Activated CD8-positive, alpha-beta memory T cell treated with anti-CD3 and anti-CD28 coated beads, Interleukin-2, amount 10 ng/mL, durations not matched to agents 7 days and 5 days (primary cell): ENCODE results near the gene GRM4. TPM values are rescaled to one million over a fixed set of nuclear protein-coding genes. Genes with fewer than 3 reads are reported as not detected.
"Not testable (repeated sequence)": the region's sequence is repeated elsewhere in the genome, so short reads cannot be mapped to it uniquely, and the experiment has no call there.

Experiments
- ATAC-seq: fragments of 150-1000 bp; cut with Tn5 transposase; one replicate; pipeline ENCODE4 v1.10.0; 2021; ENCODE audit warnings: moderate library complexity
- CTCF ChIA-PET: fragments of 350-600 bp; sonication (Branson Sonifier 250); formaldehyde crosslinking; loops from one replicate; lab custom pipeline; 2021; ENCODE audit warnings: antibody characterized with exemption; lab: Charles Lee
- DNase-seq: peaks from one replicate; pipeline ENCODE4 v3.0.0-alpha.2; 2020
- H3K27ac Mint-ChIP-seq: one replicate; pipeline ENCODE4 v1.8.0; 2021; ENCODE audit warnings: mild to moderate bottlenecking, mixed read lengths
- H3K27me3 Mint-ChIP-seq: one replicate; pipeline ENCODE4 v1.8.0; 2021; ENCODE audit warnings: mixed read lengths
- H3K36me3 Mint-ChIP-seq: one replicate; pipeline ENCODE4 v1.8.0; 2021; ENCODE audit warnings: mild to moderate bottlenecking, mixed read lengths
- H3K4me1 Mint-ChIP-seq: one replicate; pipeline ENCODE4 v1.8.0; 2021; ENCODE audit warnings: mixed read lengths
- H3K4me3 Mint-ChIP-seq: one replicate; pipeline ENCODE4 v1.8.0; 2021; ENCODE audit warnings: mild to moderate bottlenecking, moderate library complexity, mixed read lengths
- H3K9me3 Mint-ChIP-seq: one replicate; pipeline ENCODE4 v1.8.0; 2022; ENCODE audit warnings: low read depth, mixed read lengths
- total RNA-seq, 2 experiments: library from RNA; stranded (reverse); gene quantifications; one replicate each; pipeline ENCODE4 v1.2.3, GENCODE V29; 2021

GRM4 gene
- total RNA-seq, 2 experiments from 2014 or later: not detected

- CTCF ChIA-PET: interaction anchor here (1.0 to 11.3 kb wide), 12 partner anchors 8 to 314 kb away, joined by 3 to 192 read pairs (median 4); partner anchors contain the start of gene UQCC2
- Mint-ChIP-seq H3K4me3 (no peak overlapping the region), H3K9me3 (no peaks in the 10 kb centered on the region), H3K4me1 (no peaks in the 10 kb centered on the region), H3K36me3 (no peaks in the 10 kb centered on the region), H3K27me3 (peaks cover 6% of the 10 kb centered on the region), H3K27ac (no peak overlapping the region)
- DNase-seq (no peak), ATAC-seq (no peak)
These were observed 120.6 kb downstream of the GRM4 start for GRCh38 chr6:34025112-34025807.

- Mint-ChIP-seq H3K27ac (no peak overlapping the region), H3K4me1 (no peaks in the 10 kb centered on the region), H3K4me3 (no peak overlapping the region), H3K27me3 (peaks cover 6% of the 10 kb centered on the region), H3K36me3 (no peaks in the 10 kb centered on the region), H3K9me3 (no peaks in the 10 kb centered on the region)
- ATAC-seq (no peak), DNase-seq (no peak)
- CTCF ChIA-PET: interaction anchor here (11.3 kb wide), 1 partner anchor 253 kb away, joined by 192 read pairs; no protein-coding TSS in a partner anchor
These were observed 123.0 kb downstream of the GRM4 start for GRCh38 chr6:34022873-34023255.

GRCh38 chr6:34022250-34022872 is 123.5 kb downstream of the GRM4 start:
- Mint-ChIP-seq H3K4me1 (no peaks in the 10 kb centered on the region), H3K27me3 (peaks cover 6% of the 10 kb centered on the region), H3K27ac (no peak overlapping the region), H3K36me3 (no peaks in the 10 kb centered on the region), H3K9me3 (no peaks in the 10 kb centered on the region), H3K4me3 (no peak overlapping the region)
- CTCF ChIA-PET: interaction anchor here (1.1 to 11.3 kb wide), 2 partner anchors 170 to 253 kb away, joined by 3 to 192 read pairs; no protein-coding TSS in a partner anchor
- no peak for DNase-seq
- ATAC-seq: no peak

- no peaks in the 10 kb centered on the region for H3K9me3 Mint-ChIP-seq
- DNase-seq (no peak), ATAC-seq (no peak)
- peaks cover 6% of the 10 kb centered on the region for H3K27me3 Mint-ChIP-seq
- H3K27ac Mint-ChIP-seq: no peak overlapping the region
- CTCF ChIA-PET: interaction anchor here (1.1 kb wide), 1 partner anchor 169 kb away, joined by 3 read pairs; no protein-coding TSS in a partner anchor
- H3K36me3 Mint-ChIP-seq: no peaks in the 10 kb centered on the region
- H3K4me3 Mint-ChIP-seq: no peak overlapping the region
- H3K4me1 Mint-ChIP-seq: no peaks in the 10 kb centered on the region
These were observed 124.2 kb downstream of the GRM4 start for GRCh38 chr6:34021554-34022190.

- ATAC-seq (no peak), DNase-seq (no peak)
- CTCF ChIA-PET: interaction anchor here (1.1 to 1.3 kb wide), 2 partner anchors 11 to 168 kb away, joined by 3 read pairs; no protein-coding TSS in a partner anchor
- Mint-ChIP-seq H3K9me3 (no peaks in the 10 kb centered on the region), H3K27ac (no peak overlapping the region), H3K27me3 (peaks cover 6% of the 10 kb centered on the region), H3K36me3 (no peaks in the 10 kb centered on the region), H3K4me1 (no peaks in the 10 kb centered on the region), H3K4me3 (no peak overlapping the region)
These were observed 124.9 kb downstream of the GRM4 start for GRCh38 chr6:34020807-34021553.

GRCh38 chr6:34020278-34020677 is 125.6 kb downstream of the GRM4 start:
- H3K4me1 Mint-ChIP-seq: no peaks in the 10 kb centered on the region
- DNase-seq: no peak
- no peak overlapping the region for H3K27ac Mint-ChIP-seq
- no peaks in the 10 kb centered on the region for H3K36me3 Mint-ChIP-seq
- ATAC-seq: no peak
- H3K27me3 Mint-ChIP-seq: peaks cover 6% of the 10 kb centered on the region
- H3K4me3 Mint-ChIP-seq: no peak overlapping the region
- H3K9me3 Mint-ChIP-seq: no peaks in the 10 kb centered on the region
- CTCF ChIA-PET: interaction anchor here (1.3 to 1.4 kb wide), 2 partner anchors 11 to 276 kb away, joined by 3 read pairs; no protein-coding TSS in a partner anchor

- no peaks in the 10 kb centered on the region for H3K36me3 Mint-ChIP-seq
- DNase-seq (no peak), ATAC-seq (peak; percentile 23)
- no peaks in the 10 kb centered on the region for H3K9me3 Mint-ChIP-seq
- no peak overlapping the region for H3K27ac Mint-ChIP-seq
- H3K4me3 Mint-ChIP-seq: no peak overlapping the region
- no peaks in the 10 kb centered on the region for H3K4me1 Mint-ChIP-seq
- peaks cover 6% of the 10 kb centered on the region for H3K27me3 Mint-ChIP-seq
- CTCF ChIA-PET: interaction anchor here (0.6 to 1.4 kb wide), 2 partner anchors 8 to 275 kb away, joined by 3 read pairs; no protein-coding TSS in a partner anchor
These were observed 126.8 kb downstream of the GRM4 start for GRCh38 chr6:34018961-34019606.

GRCh38 chr6:34018026-34018425 is 127.9 kb downstream of the GRM4 start:
- H3K4me3 Mint-ChIP-seq: no peak overlapping the region
- no peaks in the 10 kb centered on the region for H3K4me1 Mint-ChIP-seq
- H3K27me3 Mint-ChIP-seq: peaks cover 5% of the 10 kb centered on the region
- no peak overlapping the region for H3K27ac Mint-ChIP-seq
- no peaks in the 10 kb centered on the region for H3K9me3 Mint-ChIP-seq
- H3K36me3 Mint-ChIP-seq: no peaks in the 10 kb centered on the region
- DNase-seq: no peak
- no peak for ATAC-seq
- CTCF ChIA-PET: interaction anchor here (2.2 kb wide), 1 partner anchor 10 kb away, joined by 11 read pairs; no protein-coding TSS in a partner anchor

GRCh38 chr6:34017106-34017805 is 128.6 kb downstream of the GRM4 start:
- Mint-ChIP-seq H3K27me3 (peaks cover 3% of the 10 kb centered on the region), H3K27ac (no peak overlapping the region), H3K4me1 (no peaks in the 10 kb centered on the region), H3K4me3 (no peak overlapping the region), H3K9me3 (no peaks in the 10 kb centered on the region), H3K36me3 (no peaks in the 10 kb centered on the region)
- ATAC-seq (no peak), DNase-seq (no peak)
- CTCF ChIA-PET: interaction anchor here (0.8 to 2.2 kb wide), 2 partner anchors 10 to 38 kb away, joined by 3 to 11 read pairs; no protein-coding TSS in a partner anchor

GRCh38 chr6:34016573-34016972 is 129.3 kb downstream of the GRM4 start:
- CTCF ChIA-PET: interaction anchor here (0.8 to 2.2 kb wide), 2 partner anchors 11 to 39 kb away, joined by 3 to 11 read pairs; no protein-coding TSS in a partner anchor
- H3K27ac Mint-ChIP-seq, ATAC-seq: not testable (repeated sequence)

GRCh38 chr6:34015586-34015985 is 130.3 kb downstream of the GRM4 start:
- H3K9me3 Mint-ChIP-seq: no peaks in the 10 kb centered on the region
- no peaks in the 10 kb centered on the region for H3K36me3 Mint-ChIP-seq
- H3K27ac Mint-ChIP-seq: no peak overlapping the region
- H3K4me1 Mint-ChIP-seq: no peaks in the 10 kb centered on the region
- DNase-seq (no peak), ATAC-seq (no peak)
- no peak overlapping the region for H3K4me3 Mint-ChIP-seq
- CTCF ChIA-PET: interaction anchor here (1.3 kb wide), 1 partner anchor 12 kb away, joined by 5 read pairs; no protein-coding TSS in a partner anchor
- H3K27me3 Mint-ChIP-seq: peaks cover 2% of the 10 kb centered on the region

More at GRCh38 chr6:34016573-34016972, 129.3 kb downstream of the GRM4 start:
- H3K4me3 Mint-ChIP-seq, H3K27me3 Mint-ChIP-seq, H3K9me3 Mint-ChIP-seq, DNase-seq, H3K4me1 Mint-ChIP-seq, H3K36me3 Mint-ChIP-seq: not testable (repeated sequence)

GRCh38 chr6:34011264-34011663 is 134.6 kb downstream of the GRM4 start:
- DNase-seq (no peak), ATAC-seq (no peak)
- Mint-ChIP-seq H3K4me3 (no peak overlapping the region), H3K27ac (no peak overlapping the region), H3K4me1 (no peaks in the 10 kb centered on the region), H3K9me3 (no peaks in the 10 kb centered on the region), H3K27me3 (peaks cover 17% of the 10 kb centered on the region), H3K36me3 (no peaks in the 10 kb centered on the region)
- CTCF ChIA-PET: interaction anchor here (1.7 to 2.1 kb wide), 2 partner anchors 16 to 240 kb away, joined by 5 read pairs; no protein-coding TSS in a partner anchor
